ENCODE measurements around the gene PIK3R2. TPM values are rescaled to one million over a fixed set of nuclear protein-coding genes. Genes with fewer than 3 reads are reported as not detected.

The PIK3R2 gene
- total RNA-seq, 4 donors from 2014 or later = 8.3 to 39.4 (median 32.2) TPM

DNA sequence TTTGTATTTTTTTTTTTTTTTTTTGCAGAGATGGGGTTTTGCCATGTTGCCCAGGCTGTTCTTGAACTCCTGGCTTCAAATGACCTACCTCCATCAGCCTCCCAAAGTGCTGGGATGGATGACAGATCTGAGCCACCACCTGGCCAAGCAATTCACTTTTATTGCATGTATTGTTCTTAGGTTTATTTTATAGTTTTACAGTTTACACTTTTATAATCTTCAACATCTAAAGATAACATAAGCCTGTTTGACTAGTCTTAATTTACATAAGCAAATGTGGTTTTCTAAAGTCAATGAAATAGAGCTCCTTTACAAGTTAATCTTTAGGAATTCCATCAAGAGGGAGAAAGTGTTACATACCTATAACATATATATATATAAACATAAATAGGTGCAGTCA, 30.6 kb downstream of the PIK3R2 start:
- H3K4me3 ChIP-seq (ENCODE audit: low read depth, poor library complexity, severe bottlenecking) = no peak overlapping the region
- no peak for TF ChIP-seq POLR2A (IDR thresholded peaks at IDR 0.05)
- TF ChIP-seq, protein P1, sequence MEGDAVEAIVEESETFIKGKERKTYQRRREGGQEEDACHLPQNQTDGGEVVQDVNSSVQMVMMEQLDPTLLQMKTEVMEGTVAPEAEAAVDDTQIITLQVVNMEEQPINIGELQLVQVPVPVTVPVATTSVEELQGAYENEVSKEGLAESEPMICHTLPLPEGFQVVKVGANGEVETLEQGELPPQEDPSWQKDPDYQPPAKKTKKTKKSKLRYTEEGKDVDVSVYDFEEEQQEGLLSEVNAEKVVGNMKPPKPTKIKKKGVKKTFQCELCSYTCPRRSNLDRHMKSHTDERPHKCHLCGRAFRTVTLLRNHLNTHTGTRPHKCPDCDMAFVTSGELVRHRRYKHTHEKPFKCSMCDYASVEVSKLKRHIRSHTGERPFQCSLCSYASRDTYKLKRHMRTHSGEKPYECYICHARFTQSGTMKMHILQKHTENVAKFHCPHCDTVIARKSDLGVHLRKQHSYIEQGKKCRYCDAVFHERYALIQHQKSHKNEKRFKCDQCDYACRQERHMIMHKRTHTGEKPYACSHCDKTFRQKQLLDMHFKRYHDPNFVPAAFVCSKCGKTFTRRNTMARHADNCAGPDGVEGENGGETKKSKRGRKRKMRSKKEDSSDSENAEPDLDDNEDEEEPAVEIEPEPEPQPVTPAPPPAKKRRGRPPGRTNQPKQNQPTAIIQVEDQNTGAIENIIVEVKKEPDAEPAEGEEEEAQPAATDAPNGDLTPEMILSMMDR (IDR thresholded peaks at IDR 0.05) = no peak
- DNase-seq (ENCODE audit: low spot score in 2 of 2) = no peak
- intact Hi-C loops (cut with DNase I; ENCODE audit: low total_unique reads) = no loop called here

DNA sequence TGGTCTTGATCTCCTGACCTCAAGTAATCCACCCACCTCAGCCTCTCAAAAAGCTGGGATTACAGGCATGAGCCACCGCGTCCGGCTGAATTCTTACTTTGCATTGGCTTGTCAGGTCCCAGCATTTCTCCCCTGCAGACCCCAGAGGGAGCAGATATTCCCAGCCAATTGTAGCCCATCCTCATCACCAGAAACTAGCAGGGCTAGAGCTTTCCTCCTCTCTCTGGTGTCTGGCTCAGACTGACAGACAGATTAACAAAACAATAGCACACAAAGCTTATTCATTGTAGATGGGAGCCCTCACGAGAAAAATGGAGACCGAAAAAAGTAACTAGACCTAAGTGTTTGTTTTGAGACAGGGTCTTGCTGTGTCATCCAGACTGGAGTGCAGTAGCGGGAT, 32.6 kb downstream of the PIK3R2 start:
- 60 to 66% methylated on average over 6 of the region's 6 CpGs for WGBS, 2 donors
- no peak for TF ChIP-seq POLR2A (IDR thresholded peaks at IDR 0.05)
- TF ChIP-seq, protein P1 (IDR thresholded peaks at IDR 0.05) = no peak
- no peak for DNase-seq (ENCODE audit: low spot score in 2 of 2)
- intact Hi-C loops (cut with DNase I; ENCODE audit: low total_unique reads) = no loop called here
- no peak overlapping the region for H3K4me3 ChIP-seq (ENCODE audit: low read depth, poor library complexity, severe bottlenecking)

DNA sequence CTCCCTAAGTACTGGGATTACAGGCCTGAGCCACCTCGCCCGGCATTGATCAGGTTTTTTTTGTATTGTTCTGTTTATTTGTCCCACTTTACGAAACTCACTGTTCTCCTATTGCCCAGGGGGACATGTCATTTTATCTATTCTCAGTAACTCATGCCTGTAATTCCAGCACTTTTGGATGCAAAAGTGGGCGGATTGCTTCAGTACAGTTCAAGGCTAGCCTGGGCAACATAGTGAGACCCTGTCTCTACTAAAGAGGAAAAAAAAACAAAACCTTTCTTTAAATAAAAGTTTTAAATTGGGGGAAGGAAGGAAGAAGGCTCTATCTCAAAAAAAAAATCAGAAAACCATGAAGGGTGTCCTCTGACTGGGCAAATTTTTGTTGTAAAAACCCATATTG, 37.3 kb downstream of the PIK3R2 start:
- no peak overlapping the region for H3K4me3 ChIP-seq (ENCODE audit: low read depth, poor library complexity, severe bottlenecking)
- 75 to 80% methylated on average over 4 of the region's 4 CpGs for WGBS, 2 donors
- TF ChIP-seq POLR2A (IDR thresholded peaks at IDR 0.05) = no peak
- TF ChIP-seq, protein P1 (IDR thresholded peaks at IDR 0.05) = no peak
- DNase-seq (ENCODE audit: low spot score in 2 of 2) = no peak
- intact Hi-C loops (cut with DNase I; ENCODE audit: low total_unique reads) = no loop called here

DNA sequence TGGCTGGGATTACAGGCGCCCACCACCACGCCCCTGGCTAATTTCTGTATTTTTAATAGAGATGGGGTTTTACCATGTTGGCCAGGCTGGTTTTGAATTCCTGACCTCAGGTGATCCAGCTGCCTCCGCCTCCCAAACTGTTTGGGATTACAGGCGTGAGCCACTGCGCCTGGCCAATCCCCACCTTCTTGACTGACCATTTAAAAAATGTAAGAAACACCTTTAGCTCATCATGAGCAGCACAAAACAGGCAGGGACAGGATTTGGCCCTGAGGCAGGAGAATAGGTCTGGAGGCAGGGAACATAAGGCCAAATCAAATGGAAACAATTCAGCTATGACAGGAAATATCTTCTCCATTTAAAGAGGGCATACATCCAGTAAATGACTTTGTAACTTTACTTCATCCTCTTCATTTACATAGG, 38.7 kb downstream of the PIK3R2 start:
- 62 to 63% methylated on average over 5 of the region's 5 CpGs for whole genome bisulfite sequencing, 2 donors
- DNase-seq (ENCODE audit: low spot score in 2 of 2) = no peak
- no peak overlapping the region for H3K4me3 ChIP-seq (ENCODE audit: low read depth, poor library complexity, severe bottlenecking)
- TF ChIP-seq, protein P1 (IDR thresholded peaks at IDR 0.05) = no peak
- TF ChIP-seq POLR2A (IDR thresholded peaks at IDR 0.05) = no peak
- intact Hi-C loops (cut with DNase I; ENCODE audit: low total_unique reads) = no loop called here

DNA sequence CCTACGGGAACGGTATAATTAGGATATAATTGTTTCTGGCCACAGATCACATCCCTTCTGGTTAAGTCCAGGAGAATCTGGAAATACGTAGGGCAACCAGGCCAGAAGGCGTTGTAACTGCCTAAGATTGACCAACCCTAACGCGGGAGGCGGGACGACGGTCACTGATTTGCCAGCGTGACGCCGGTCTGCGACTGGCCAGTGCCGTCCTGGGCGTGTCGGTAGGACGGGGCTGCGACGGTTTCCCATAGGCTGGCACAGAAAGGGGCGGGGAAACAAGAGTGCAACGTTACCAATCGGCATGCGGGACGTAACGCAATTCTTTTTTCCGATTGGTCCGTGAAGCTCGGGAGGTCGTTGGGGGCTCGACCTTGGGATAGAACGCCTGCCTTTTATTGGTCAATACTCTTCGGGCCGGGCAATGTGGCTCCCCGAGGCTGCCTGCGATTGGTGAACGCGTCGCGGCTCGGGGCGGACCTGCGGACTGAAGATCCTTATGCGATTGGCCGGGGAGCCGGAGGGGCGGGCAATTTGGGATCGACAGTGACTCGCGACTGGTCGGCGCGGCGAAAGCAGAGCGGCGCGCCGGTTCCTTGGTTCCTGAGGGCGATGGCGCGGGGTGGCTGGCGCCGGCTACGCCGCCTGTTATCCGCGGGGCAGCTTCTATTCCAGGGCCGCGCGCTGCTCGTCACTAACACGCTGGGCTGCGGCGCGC, 39.9 kb downstream of the PIK3R2 start, which contains the start of gene MPV17L2:
Gene MPV17L2, plus strand, starts transcription at position 546 of the 715 bp plus-strand sequence. Its CDS starts 64 bp downstream, at position 610.
- peak; percentile 99 to 100 for DNase-seq (ENCODE audit: low spot score in 2 of 2)
- WGBS, 2 donors = 1% methylated on average over 57 to 71 of the region's 74 CpGs
- H3K4me3 ChIP-seq (ENCODE audit: low read depth, poor library complexity, severe bottlenecking) = peak within 1 kb of the TSS; percentile 63
- TF ChIP-seq, protein P1 (IDR thresholded peaks at IDR 0.05) = peak in 1 of 3 donors; percentile 51
- TF ChIP-seq POLR2A (IDR thresholded peaks at IDR 0.05) = peak in 1 of 2 donors; percentile 64
- intact Hi-C loops (cut with DNase I; ENCODE audit: low total_unique reads) = no loop called here
